Measurements from ENCODE around the gene OR5AC2.

- TF ChIP-seq EZH2 (IDR thresholded peaks at IDR 0.05) (no peak), POLR2AphosphoS5 (IDR thresholded peaks at IDR 0.05; ENCODE audit: borderline replicate concordance, low read depth, low read length) (no peak), FOXP2 (optimal IDR thresholded peaks at IDR 0.05; ENCODE audit: control extremely low read depth, extremely low read length, insufficient read depth) (no peak)
Observed at GRCh38 chr3:98086873-98087272, at the start of gene OR5AC2.
